ENCODE results near the gene TNFRSF1B.

TNFRSF1B gene

DNA sequence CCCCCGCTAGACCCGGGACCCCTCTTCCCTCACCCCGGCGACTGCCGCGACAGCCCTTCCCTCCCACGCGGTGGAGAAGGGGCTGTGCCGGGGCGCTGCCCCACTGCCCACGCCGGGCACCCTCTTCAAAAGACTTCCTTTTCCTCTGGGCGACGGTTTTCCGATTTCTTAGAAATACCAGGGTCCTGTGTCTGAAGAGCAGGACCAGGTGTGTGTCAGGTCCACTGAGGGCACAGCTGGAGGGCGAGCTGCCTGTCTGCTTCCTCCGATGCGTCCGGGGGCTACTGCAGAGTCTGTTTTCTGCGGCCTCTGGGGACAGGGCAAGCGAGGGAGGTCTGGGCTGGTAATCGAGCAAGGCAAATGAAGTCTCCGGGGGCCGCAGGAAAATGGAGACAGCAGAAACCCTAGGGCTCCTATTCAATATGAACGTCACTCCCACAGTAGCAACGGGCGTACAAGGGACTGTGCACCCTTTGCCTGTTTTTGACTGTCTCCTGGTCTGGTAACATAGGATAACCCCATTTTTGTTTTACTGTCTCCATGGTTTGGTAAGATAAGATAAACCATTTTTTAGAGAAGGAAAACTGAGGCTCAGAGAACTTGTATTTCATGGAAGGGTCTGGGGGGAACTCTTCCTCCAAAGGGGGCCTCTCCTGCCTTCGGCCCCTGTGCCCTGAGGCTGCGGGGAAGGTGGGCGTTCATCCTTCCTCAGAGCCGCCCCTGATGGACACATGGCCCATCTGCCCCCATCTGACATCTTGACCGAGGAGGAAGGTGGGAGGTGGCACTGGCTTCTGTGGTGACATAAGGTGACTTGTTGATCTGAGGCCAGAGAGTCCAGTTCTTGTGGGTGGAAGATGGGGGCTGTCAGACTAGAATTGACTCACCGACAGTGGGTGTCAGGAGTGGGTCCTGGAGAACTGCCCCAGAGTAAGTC lies 970 bp downstream of the TNFRSF1B start:
- CTCF ChIA-PET, result no interaction called here

GRCh38 chr1:12168451-12169160 lies 1.8 kb downstream of the TNFRSF1B start:
- DNase-seq (ENCODE audit: extremely low spot score), result no peak
- POLR2A ChIA-PET, result no interaction called here
- TF ChIP-seq SUZ12 (IDR thresholded peaks at IDR 0.05) (no peak), LEF1 (IDR thresholded peaks at IDR 0.05; ENCODE audit: borderline replicate concordance) (no peak), SP1 (IDR thresholded peaks at IDR 0.05) (no peak)
- CTCF ChIA-PET, result no interaction called here

More for the DNA sequence above, 970 bp downstream of the TNFRSF1B start:
- TF ChIP-seq NFRKB (IDR thresholded peaks at IDR 0.05) (no peak), BHLHE40 (IDR thresholded peaks at IDR 0.05; ENCODE audit: borderline replicate concordance) (no peak), TARDBP (IDR thresholded peaks at IDR 0.05) (no peak), SUZ12 (IDR thresholded peaks at IDR 0.05) (no peak), FOXM1 (IDR thresholded peaks at IDR 0.05; ENCODE audit: borderline replicate concordance) (no peak), ELF4 (IDR thresholded peaks at IDR 0.05) (no peak), CTBP1 (IDR thresholded peaks at IDR 0.05; ENCODE audit: borderline replicate concordance) (no peak), ZNF384 (IDR thresholded peaks at IDR 0.05) (no peak), FOXK2 (IDR thresholded peaks at IDR 0.05) (no peak), ARNT (IDR thresholded peaks at IDR 0.05) (no peak), HDGF (IDR thresholded peaks at IDR 0.05; ENCODE audit: borderline replicate concordance) (no peak)
- TF ChIP-seq, protein P1, sequence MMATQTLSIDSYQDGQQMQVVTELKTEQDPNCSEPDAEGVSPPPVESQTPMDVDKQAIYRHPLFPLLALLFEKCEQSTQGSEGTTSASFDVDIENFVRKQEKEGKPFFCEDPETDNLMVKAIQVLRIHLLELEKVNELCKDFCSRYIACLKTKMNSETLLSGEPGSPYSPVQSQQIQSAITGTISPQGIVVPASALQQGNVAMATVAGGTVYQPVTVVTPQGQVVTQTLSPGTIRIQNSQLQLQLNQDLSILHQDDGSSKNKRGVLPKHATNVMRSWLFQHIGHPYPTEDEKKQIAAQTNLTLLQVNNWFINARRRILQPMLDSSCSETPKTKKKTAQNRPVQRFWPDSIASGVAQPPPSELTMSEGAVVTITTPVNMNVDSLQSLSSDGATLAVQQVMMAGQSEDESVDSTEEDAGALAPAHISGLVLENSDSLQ (IDR thresholded peaks at IDR 0.05), result no peak
- no peak for DNase-seq (ENCODE audit: extremely low spot score)
- POLR2A ChIA-PET, result no interaction called here

- no peak for DNase-seq (ENCODE audit: extremely low spot score)
- TF ChIP-seq, protein P1 (IDR thresholded peaks at IDR 0.05), result no peak
- POLR2A ChIA-PET, result no interaction called here
- CTCF ChIA-PET, result no interaction called here
Observed at GRCh38 chr1:12169442-12170135, 2.8 kb downstream of the TNFRSF1B start.

GRCh38 chr1:12170263-12170671 lies 3.5 kb downstream of the TNFRSF1B start:
- TF ChIP-seq, protein P1 (IDR thresholded peaks at IDR 0.05), result no peak
- TF ChIP-seq SP1 (IDR thresholded peaks at IDR 0.05) (no peak), HDGF (IDR thresholded peaks at IDR 0.05; ENCODE audit: borderline replicate concordance) (no peak), ELF4 (IDR thresholded peaks at IDR 0.05) (no peak), FOXM1 (IDR thresholded peaks at IDR 0.05; ENCODE audit: borderline replicate concordance) (no peak), NFRKB (IDR thresholded peaks at IDR 0.05) (no peak), ARNT (IDR thresholded peaks at IDR 0.05) (no peak), TARDBP (IDR thresholded peaks at IDR 0.05) (no peak), FOXA1 (IDR thresholded peaks at IDR 0.05) (no peak), ZNF384 (IDR thresholded peaks at IDR 0.05) (no peak), SUZ12 (IDR thresholded peaks at IDR 0.05) (no peak), BHLHE40 (IDR thresholded peaks at IDR 0.05; ENCODE audit: borderline replicate concordance) (no peak), FOXK2 (IDR thresholded peaks at IDR 0.05) (no peak), CTBP1 (IDR thresholded peaks at IDR 0.05; ENCODE audit: borderline replicate concordance) (no peak), L3MBTL2 (conservative IDR thresholded peaks at IDR 0.05) (no peak), LEF1 (IDR thresholded peaks at IDR 0.05; ENCODE audit: borderline replicate concordance) (no peak)
- POLR2A ChIA-PET, result no interaction called here
- no peak for DNase-seq (ENCODE audit: extremely low spot score)
- CTCF ChIA-PET, result no interaction called here

DNA sequence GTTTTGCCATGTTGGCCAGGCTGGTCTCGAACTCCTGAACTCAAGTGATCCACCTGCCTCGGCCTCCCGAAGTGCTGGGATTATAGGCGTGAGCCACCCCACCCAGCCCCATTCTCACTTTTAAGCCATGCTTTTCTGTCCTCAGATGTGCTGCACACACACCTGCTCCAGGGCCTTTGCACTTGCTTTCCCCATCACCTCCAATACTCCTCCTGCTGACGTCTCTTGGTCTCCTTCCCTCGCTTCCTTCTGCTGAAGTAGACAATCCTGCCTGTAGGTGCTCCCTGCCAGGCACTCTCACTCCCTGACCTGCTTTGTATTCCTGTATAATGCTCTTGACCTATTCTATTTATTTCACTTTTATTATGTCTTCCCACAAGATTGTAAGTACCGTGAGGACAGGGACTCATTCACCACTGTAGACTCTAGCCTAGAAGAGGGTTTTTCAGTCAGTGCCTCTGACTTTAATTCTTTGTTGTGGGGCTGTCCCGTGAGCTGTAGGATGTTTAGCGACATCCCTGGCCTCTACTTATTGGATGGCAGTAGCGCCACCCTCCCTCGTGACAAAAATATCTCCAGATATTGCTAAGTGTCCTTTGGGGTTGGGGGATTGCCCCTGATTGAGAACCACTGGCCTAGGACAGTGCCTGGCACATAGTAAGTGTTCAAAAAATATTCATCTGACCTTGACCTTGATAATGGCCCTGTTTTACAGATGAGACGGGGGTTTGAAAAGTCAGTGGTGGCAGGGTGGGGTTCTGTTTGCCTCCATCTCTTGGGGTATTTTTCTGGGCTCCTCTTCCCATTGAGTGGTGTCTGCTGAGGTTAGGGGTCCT lies 4.6 kb downstream of the TNFRSF1B start:
- no peak for DNase-seq (ENCODE audit: extremely low spot score)
- ChIA-PET CTCF (no interaction called here), POLR2A (no interaction called here)
- TF ChIP-seq NFRKB (IDR thresholded peaks at IDR 0.05) (no peak), FOXK2 (IDR thresholded peaks at IDR 0.05) (no peak), LEF1 (IDR thresholded peaks at IDR 0.05; ENCODE audit: borderline replicate concordance) (no peak), SP1 (IDR thresholded peaks at IDR 0.05) (no peak), BHLHE40 (IDR thresholded peaks at IDR 0.05; ENCODE audit: borderline replicate concordance) (no peak), HDGF (IDR thresholded peaks at IDR 0.05; ENCODE audit: borderline replicate concordance) (no peak)
